ENCODE results near the gene ABI3BP. TPM values are rescaled to one million over a fixed set of nuclear protein-coding genes. Genes with fewer than 3 reads are reported as not detected.
A peak's percentile ranks its signal among the peaks of the same experiment; 100 is the strongest.

Gene ABI3BP
- total and polyA plus RNA-seq, 10 of the 15 experiments (the other 5 are each of a cell fraction or from before 2014, with no cell fraction given): 0.03 to 0.42 (median 0.11) TPM; not detected in 4

- RAD21 ChIA-PET (ENCODE audit: unreplicated experiment): no interaction called here
- in situ Hi-C loops (cut with MboI) (no loop called here), intact Hi-C loops (cut with micrococcal nuclease; ENCODE audit: unreplicated experiment) (no loop called here)
- Histone ChIP-seq H3K27me3 (replicated peaks in 1 of 2; ENCODE audit: control insufficient read depth in 2 of 2, insufficient read depth in 2 of 2, low read length in 1 of 2) (no peaks in the 10 kb centered on the region; a peak in 1 of 4 replicates), H3K79me2 (ENCODE audit: control insufficient read depth, insufficient read depth, low read length) (no peaks in the 10 kb centered on the region), H3K36me3 (ENCODE audit: control insufficient read depth in 2 of 2, insufficient read depth in 2 of 2, low read length in 1 of 2) (no peaks in the 10 kb centered on the region), H3K4me3 (no peak overlapping the region), H3K4me1 (ENCODE audit: control insufficient read depth, insufficient read depth, low read length) (no peaks in the 10 kb centered on the region), H3K4me2 (ENCODE audit: control insufficient read depth, insufficient read depth) (no peak overlapping the region), H4K20me1 (ENCODE audit: control insufficient read depth, insufficient read depth) (no peaks in the 10 kb centered on the region), H3K9ac (ENCODE audit: control insufficient read depth, insufficient read depth, low read length) (no peak overlapping the region), H3K9me3 (replicated peaks; ENCODE audit: control insufficient read depth, insufficient read depth, low read length) (no peaks in the 10 kb centered on the region), H3K27ac (ENCODE audit: control insufficient read depth, insufficient read depth) (no peak overlapping the region), H2AFZ (ENCODE audit: control insufficient read depth, low read depth, low read length) (no peak overlapping the region)
- DNase-seq (ENCODE audit: low read depth, low spot score): no peak
- SMC1A ChIA-PET (ENCODE audit: uncharacterized antibody, unreplicated experiment): interaction anchor here (0.9 kb wide), 1 partner anchor 48 kb away, joined by 3 read pairs; no protein-coding TSS in a partner anchor
- TF ChIP-seq DPF2 (IDR thresholded peaks at IDR 0.05): no peak
- peak; percentile 38 for TF ChIP-seq JUNB (IDR thresholded peaks at IDR 0.05)
- TF ChIP-seq ZNF274 (IDR thresholded peaks at IDR 0.05; ENCODE audit: insufficient read depth, insufficient read length): no peak
- BruUV-seq (replicated peaks): no TSS peak
- 15% methylated on average over 8 of the region's 8 CpGs for WGBS (ENCODE audit: insufficient coverage, insufficient replicate concordance, low lambda C conversion rate, missing lambda C conversion rate)
- CTCF ChIA-PET: interaction anchor here (0.7 kb wide), 1 partner anchor 58 kb away, joined by 3 read pairs; no protein-coding TSS in a partner anchor
- no peak for ATAC-seq
- FAIRE-seq: no peak
- POLR2A ChIA-PET: interaction anchor here (0.5 kb wide), 1 partner anchor 351 kb away, joined by 3 read pairs; no protein-coding TSS in a partner anchor
Measured at GRCh38 chr3:100844063-100844936, 148.9 kb downstream of the ABI3BP start.

GRCh38 chr3:100838157-100838556 is 155.1 kb downstream of the ABI3BP start:
- in situ Hi-C loops (cut with MboI) (no loop called here), intact Hi-C loops (cut with micrococcal nuclease; ENCODE audit: unreplicated experiment) (no loop called here)
- ChIA-PET RAD21 (ENCODE audit: unreplicated experiment) (no interaction called here), SMC1A (ENCODE audit: uncharacterized antibody, unreplicated experiment) (no interaction called here), POLR2A (no interaction called here), CTCF (no interaction called here)
- no peak for FAIRE-seq
- Histone ChIP-seq H2AFZ (ENCODE audit: control insufficient read depth, low read depth, low read length) (no peak overlapping the region), H3K36me3 (ENCODE audit: control insufficient read depth in 2 of 2, insufficient read depth in 2 of 2, low read length in 1 of 2) (no peaks in the 10 kb centered on the region), H3K9ac (ENCODE audit: control insufficient read depth, insufficient read depth, low read length) (no peak overlapping the region), H4K20me1 (ENCODE audit: control insufficient read depth, insufficient read depth) (no peaks in the 10 kb centered on the region), H3K9me3 (replicated peaks; ENCODE audit: control insufficient read depth, insufficient read depth, low read length) (no peaks in the 10 kb centered on the region), H3K4me1 (ENCODE audit: control insufficient read depth, insufficient read depth, low read length) (no peaks in the 10 kb centered on the region), H3K27me3 (replicated peaks in 1 of 2; ENCODE audit: control insufficient read depth in 2 of 2, insufficient read depth in 2 of 2, low read length in 1 of 2) (no peaks in the 10 kb centered on the region), H3K4me2 (ENCODE audit: control insufficient read depth, insufficient read depth) (no peak overlapping the region), H3K79me2 (ENCODE audit: control insufficient read depth, insufficient read depth, low read length) (no peaks in the 10 kb centered on the region), H3K4me3 (no peak overlapping the region), H3K27ac (ENCODE audit: control insufficient read depth, insufficient read depth) (no peak overlapping the region)
- DNase-seq (ENCODE audit: low read depth, low spot score): no peak
- no peak for TF ChIP-seq REST (IDR thresholded peaks at IDR 0.05; ENCODE audit: low read depth, low read length)
- peak; percentile 48; the same call in 1 of the 2 replicates for TF ChIP-seq MTA2 (IDR thresholded peaks at IDR 0.05; ENCODE audit: low read depth)
- TF ChIP-seq POLR2A (IDR thresholded peaks at IDR 0.05; ENCODE audit: low read depth, low read length): no peak
- TF ChIP-seq POLR2AphosphoS5 (IDR thresholded peaks at IDR 0.05; ENCODE audit: low read length): no peak
- WGBS (ENCODE audit: insufficient coverage, insufficient replicate concordance, low lambda C conversion rate, missing lambda C conversion rate): 19% methylated on average over 2 of the region's 2 CpGs
- no TSS peak for BruUV-seq (replicated peaks)
- no peak for ATAC-seq
